ENCODE data around the gene TP53AIP1.

- no peak for TF ChIP-seq POLR2A (IDR thresholded peaks at IDR 0.05; ENCODE audit: low read depth, low read length)
- no peak for TF ChIP-seq TAF1 (IDR thresholded peaks at IDR 0.05; ENCODE audit: low read depth, low read length)
- TF ChIP-seq POLR2AphosphoS5 (IDR thresholded peaks at IDR 0.05; ENCODE audit: low read depth, low read length) = no peak
- TF ChIP-seq PAX5 (IDR thresholded peaks at IDR 0.05; ENCODE audit: insufficient read depth, low read length, severe bottlenecking) = no peak
These were observed 35.1 kb downstream of the TP53AIP1 start for GRCh38 chr11:128907585-128907984.
